ENCODE results near the gene LRRC74B. TPM values are rescaled to one million over a fixed set of nuclear protein-coding genes. Genes with fewer than 3 reads are reported as not detected.

LRRC74B gene
- total and polyA plus RNA-seq, 4 donors: 0.97 to 9.0 (median 2.3) TPM

DNA sequence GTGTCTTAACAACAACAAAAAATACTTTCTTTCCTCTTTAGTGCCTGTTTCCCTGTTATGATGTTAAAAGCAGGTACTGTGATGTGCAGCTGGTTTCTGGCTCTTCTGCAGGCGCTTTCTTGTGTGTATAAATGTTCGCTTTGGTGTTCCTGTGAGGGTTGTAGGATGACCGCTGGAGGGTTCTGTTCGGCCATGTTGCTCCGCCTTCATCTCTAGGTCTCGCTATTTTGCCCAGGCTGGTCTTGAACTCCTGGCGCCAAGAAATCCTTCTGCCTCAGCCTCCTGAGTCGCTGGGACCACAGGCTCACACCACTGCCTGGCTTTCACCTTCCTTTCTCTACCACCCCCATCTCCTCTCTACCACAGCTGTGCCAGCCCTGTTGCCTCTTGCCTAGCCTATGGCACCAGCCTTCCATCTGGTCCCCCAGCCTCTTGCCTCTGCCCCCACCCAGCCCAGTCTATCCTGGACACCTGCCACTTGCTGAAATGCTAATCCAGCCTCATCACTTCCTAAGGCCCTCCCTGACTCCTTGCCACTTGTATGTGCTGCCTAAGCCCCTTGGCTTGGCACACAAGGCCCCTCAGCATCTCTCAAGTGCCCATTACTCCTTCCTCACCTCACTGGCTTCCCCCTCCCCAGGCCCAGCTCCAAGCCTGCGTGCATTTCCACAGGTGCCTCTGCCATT, 5.5 kb downstream of the LRRC74B start:
- 84 to 88% methylated on average over 9 of the region's 9 CpGs for WGBS, 2 donors
- DNase-seq: no peak
- ATAC-seq (ENCODE audit: insufficient read depth, low FRiP score): no peak

DNA sequence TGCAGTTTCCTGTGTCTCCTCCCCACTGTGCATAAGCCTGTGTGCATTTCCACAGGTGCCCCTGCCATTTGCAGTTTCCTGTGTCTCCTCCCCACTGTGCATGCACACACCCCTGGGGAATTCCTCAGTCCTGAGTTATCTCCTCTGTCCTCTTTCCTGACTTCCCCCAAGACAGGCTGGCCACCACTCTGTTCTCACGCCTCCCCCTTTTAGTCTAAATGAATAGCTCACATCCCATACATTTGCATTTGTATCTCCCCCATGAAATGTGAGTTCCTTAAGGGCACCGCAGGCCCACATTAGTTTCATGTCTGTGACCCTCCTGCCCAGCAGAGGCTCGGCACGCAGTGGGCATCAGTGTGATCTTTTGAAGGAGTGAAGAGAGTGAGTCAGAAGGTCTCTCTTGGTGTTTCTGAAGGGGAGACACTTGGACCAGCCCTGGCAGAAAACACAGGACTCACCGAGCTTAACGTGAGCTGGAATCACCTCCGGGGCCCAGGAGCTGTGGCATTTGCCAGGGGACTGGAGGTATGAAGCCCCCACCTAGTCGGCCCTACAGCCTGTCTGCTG, 6.2 kb downstream of the LRRC74B start:
- H3K9me3 ChIP-seq (ENCODE audit: control insufficient read depth in 4 of 4, insufficient read depth in 3 of 4, low read length in 3 of 4): peaks cover 0 to 1% (median 0%) of the 10 kb centered on the region in 4 donors
- DNase-seq: no peak
- no peak overlapping the region for H3K27ac ChIP-seq (ENCODE audit: low read depth in 1 of 2, low read length in 1 of 2)
- 66 to 81% methylated on average over 8 of the region's 8 CpGs for WGBS, 2 donors
- H3K36me3 ChIP-seq (ENCODE audit: control insufficient read depth in 4 of 4, insufficient read depth in 4 of 4, low read length in 4 of 4): no peaks in the 10 kb centered on the region
- no peak overlapping the region for H3K4me3 ChIP-seq
- no peak for ATAC-seq (ENCODE audit: insufficient read depth, low FRiP score)
- TF ChIP-seq, protein P1, sequence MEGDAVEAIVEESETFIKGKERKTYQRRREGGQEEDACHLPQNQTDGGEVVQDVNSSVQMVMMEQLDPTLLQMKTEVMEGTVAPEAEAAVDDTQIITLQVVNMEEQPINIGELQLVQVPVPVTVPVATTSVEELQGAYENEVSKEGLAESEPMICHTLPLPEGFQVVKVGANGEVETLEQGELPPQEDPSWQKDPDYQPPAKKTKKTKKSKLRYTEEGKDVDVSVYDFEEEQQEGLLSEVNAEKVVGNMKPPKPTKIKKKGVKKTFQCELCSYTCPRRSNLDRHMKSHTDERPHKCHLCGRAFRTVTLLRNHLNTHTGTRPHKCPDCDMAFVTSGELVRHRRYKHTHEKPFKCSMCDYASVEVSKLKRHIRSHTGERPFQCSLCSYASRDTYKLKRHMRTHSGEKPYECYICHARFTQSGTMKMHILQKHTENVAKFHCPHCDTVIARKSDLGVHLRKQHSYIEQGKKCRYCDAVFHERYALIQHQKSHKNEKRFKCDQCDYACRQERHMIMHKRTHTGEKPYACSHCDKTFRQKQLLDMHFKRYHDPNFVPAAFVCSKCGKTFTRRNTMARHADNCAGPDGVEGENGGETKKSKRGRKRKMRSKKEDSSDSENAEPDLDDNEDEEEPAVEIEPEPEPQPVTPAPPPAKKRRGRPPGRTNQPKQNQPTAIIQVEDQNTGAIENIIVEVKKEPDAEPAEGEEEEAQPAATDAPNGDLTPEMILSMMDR (IDR thresholded peaks at IDR 0.05; ENCODE audit: control extremely low read depth, extremely low read depth): no peak
- peaks cover 0 to 3% (median 0%) of the 10 kb centered on the region in 3 donors for H3K27me3 ChIP-seq (ENCODE audit: control insufficient read depth in 3 of 3, insufficient read depth in 3 of 3, low read length in 2 of 3)
- no peak overlapping the region for H3K9ac ChIP-seq (ENCODE audit: insufficient read depth in 1 of 2, low read length in 2 of 2)
- no peaks in the 10 kb centered on the region for H3K4me1 ChIP-seq (ENCODE audit: control insufficient read depth in 5 of 5, insufficient read depth in 5 of 5, low read length in 5 of 5)

More for the DNA sequence above, 5.5 kb downstream of the LRRC74B start:
- Histone ChIP-seq H3K9ac (ENCODE audit: insufficient read depth in 1 of 2, low read length in 2 of 2) (no peak overlapping the region), H3K36me3 (ENCODE audit: control insufficient read depth in 4 of 4, insufficient read depth in 4 of 4, low read length in 4 of 4) (no peaks in the 10 kb centered on the region), H3K4me1 (ENCODE audit: control insufficient read depth in 5 of 5, insufficient read depth in 5 of 5, low read length in 5 of 5) (peaks cover 0 to under 1% (median 0%) of the 10 kb centered on the region in 5 donors), H3K4me3 (no peak overlapping the region), H3K27me3 (ENCODE audit: control insufficient read depth in 3 of 3, insufficient read depth in 3 of 3, low read length in 2 of 3) (peaks cover 0 to 3% (median 0%) of the 10 kb centered on the region in 3 donors), H3K27ac (ENCODE audit: low read depth in 1 of 2, low read length in 1 of 2) (no peak overlapping the region), H3K9me3 (ENCODE audit: control insufficient read depth in 4 of 4, insufficient read depth in 3 of 4, low read length in 3 of 4) (peaks cover 0 to 1% (median 0%) of the 10 kb centered on the region in 4 donors)
- TF ChIP-seq, protein P1 (IDR thresholded peaks at IDR 0.05; ENCODE audit: control extremely low read depth, extremely low read depth): no peak

DNA sequence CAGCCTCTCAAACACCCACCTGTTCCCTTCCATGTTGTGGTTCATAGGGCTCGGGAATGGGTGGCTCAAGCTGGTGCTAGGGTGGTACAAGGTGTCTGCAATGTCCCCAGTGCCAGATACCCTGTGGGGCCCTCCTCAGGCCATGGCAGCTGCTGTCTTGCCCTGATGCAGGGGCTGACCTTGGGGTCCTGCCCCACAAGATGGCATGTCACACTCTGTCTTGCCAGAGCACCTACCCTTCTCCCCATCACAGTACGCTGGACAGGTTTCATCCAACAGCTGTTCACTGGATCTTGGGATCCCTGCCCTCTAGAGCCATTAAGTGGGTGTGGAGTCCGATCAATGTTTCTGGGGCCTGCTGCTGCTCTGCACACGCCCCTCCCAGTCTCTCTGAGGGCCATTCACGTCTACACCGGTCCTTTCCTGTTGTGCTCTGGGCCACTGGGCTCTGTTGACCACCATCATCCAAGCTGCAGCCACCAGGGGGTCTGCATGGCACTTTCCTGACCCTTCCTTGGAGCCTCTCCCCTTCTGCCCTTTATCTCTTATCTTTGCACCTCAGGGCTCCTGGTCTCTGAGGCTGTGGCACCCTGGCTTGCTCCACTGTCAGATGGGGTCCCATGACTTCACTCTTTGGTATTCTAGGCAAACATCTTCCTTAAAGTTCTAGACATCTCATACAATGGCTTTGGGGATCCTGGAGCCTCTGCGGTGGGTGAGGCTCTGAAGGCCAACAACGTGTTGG, 7.1 kb downstream of the LRRC74B start:
- no peaks in the 10 kb centered on the region for H3K4me1 ChIP-seq (ENCODE audit: control insufficient read depth in 5 of 5, insufficient read depth in 5 of 5, low read length in 5 of 5)
- peaks cover 0 to 3% (median 0%) of the 10 kb centered on the region in 3 donors for H3K27me3 ChIP-seq (ENCODE audit: control insufficient read depth in 3 of 3, insufficient read depth in 3 of 3, low read length in 2 of 3)
- TF ChIP-seq, protein P1 (IDR thresholded peaks at IDR 0.05; ENCODE audit: control extremely low read depth, extremely low read depth): no peak
- H3K9me3 ChIP-seq (ENCODE audit: control insufficient read depth in 4 of 4, insufficient read depth in 3 of 4, low read length in 3 of 4): no peaks in the 10 kb centered on the region
- H3K36me3 ChIP-seq (ENCODE audit: control insufficient read depth in 4 of 4, insufficient read depth in 4 of 4, low read length in 4 of 4): no peaks in the 10 kb centered on the region
- H3K4me3 ChIP-seq: no peak overlapping the region
- ATAC-seq (ENCODE audit: insufficient read depth, low FRiP score) (no peak), DNase-seq (no peak)
- H3K27ac ChIP-seq (ENCODE audit: low read depth in 1 of 2, low read length in 1 of 2): no peak overlapping the region
- 78 to 89% methylated on average over 8 of the region's 8 CpGs for WGBS, 2 donors
- H3K9ac ChIP-seq (ENCODE audit: insufficient read depth in 1 of 2, low read length in 2 of 2): no peak overlapping the region
